ENCODE data around the gene SETBP1.

GRCh38 chr18:44681076-44681970 is 635 bp downstream of the SETBP1 start:
- TF ChIP-seq POLR2A (IDR thresholded peaks at IDR 0.05; ENCODE audit: low read depth, low read length) (no peak), CTCF (conservative IDR thresholded peaks at IDR 0.05; ENCODE audit: low read depth, low read length) (no peak), RFX5 (IDR thresholded peaks at IDR 0.05; ENCODE audit: low read depth, low read length) (no peak), RAD21 (IDR thresholded peaks at IDR 0.05; ENCODE audit: low read length) (no peak), CEBPB (IDR thresholded peaks at IDR 0.05; ENCODE audit: low read depth, low read length) (no peak), RCOR1 (IDR thresholded peaks at IDR 0.05; ENCODE audit: insufficient replicate concordance, low read length) (no peak), SMC3 (IDR thresholded peaks at IDR 0.05; ENCODE audit: low read depth, low read length) (no peak)

Measured in IMR-90 (cell line).